PC-3 (cell line): ENCODE measurements around the gene ZKSCAN4. TPM values are rescaled to one million over a fixed set of nuclear protein-coding genes. Genes with fewer than 3 reads are reported as not detected.

Source experiments
- ATAC-seq: fragments of 200-7000 bp; cut with Tn5 transposase; 2 replicates; pipeline ENCODE4 v1.9.1; 2020; ENCODE audit warnings: mild to moderate bottlenecking, moderate library complexity
- BruUV-seq: library from RNA; stranded (reverse); fragments of 400-500 nt; replicated peaks from 2 replicates; lab custom pipeline; 2021; lab: Mats Ljungman, UMichigan
- CTCF ChIA-PET: fragments of 300-600 bp; sonication (Branson Sonifier 250); formaldehyde crosslinking; loops from one replicate; lab custom pipeline; 2022; ENCODE audit warnings: antibody characterized with exemption; lab: Charles Lee
- POLR2A ChIA-PET: fragments of 300-600 bp; sonication (Branson Sonifier 250); formaldehyde crosslinking; loops from one replicate; lab custom pipeline; 2022; ENCODE audit warnings: antibody characterized with exemption; ENCODE audit not compliant: unreplicated experiment; lab: Charles Lee
- DNase-seq: peaks from one replicate; pipeline ENCODE4 v3.0.0-alpha.2; 2015
- H2AFZ ChIP-seq: fragments of 300-600 bp; sonication (generic); 2 replicates; pipeline ENCODE4 v1.6.0; 2016; ENCODE audit warnings: antibody characterized with exemption, low read length
- H3F3A ChIP-seq: fragments of 300-600 bp; sonication (generic); one replicate; pipeline ENCODE4 v1.6.0; 2017; ENCODE audit warnings: antibody characterized with exemption, low read length, control low read depth, mild to moderate bottlenecking; ENCODE audit not compliant: unreplicated experiment
- H3K27ac ChIP-seq: fragments of 300-600 bp; sonication (generic); 2 replicates; pipeline ENCODE4 v1.5.1; 2016; ENCODE audit warnings: mild to moderate bottlenecking, low read length
- H3K27me3 ChIP-seq: fragments of 300-600 bp; sonication (generic); 2 replicates; pipeline ENCODE4 v1.6.1; 2016; ENCODE audit warnings: low read length, mixed read lengths
- H3K36me3 ChIP-seq: fragments of 300-600 bp; sonication (generic); 2 replicates; pipeline ENCODE4 v1.6.1; 2016; ENCODE audit warnings: low read depth, mixed run types, low read length, mixed read lengths
- H3K4me1 ChIP-seq: fragments of 300-600 bp; sonication (generic); 2 replicates; pipeline ENCODE4 v1.5.1; 2016; ENCODE audit warnings: low read length; ENCODE audit not compliant: insufficient read depth
- H3K4me2 ChIP-seq: fragments of 300-600 bp; sonication (generic); 2 replicates; pipeline ENCODE4 v1.6.0; 2016; ENCODE audit warnings: low read length
- H3K4me3 ChIP-seq: fragments of 300-600 bp; sonication (generic); 2 replicates; pipeline ENCODE4 v1.5.1; 2016; ENCODE audit warnings: mild to moderate bottlenecking, low read length, mixed read lengths
- H3K79me2 ChIP-seq: fragments of 300-600 bp; sonication (generic); 2 replicates; pipeline ENCODE4 v1.6.1; 2017; ENCODE audit warnings: low read length, mixed read lengths
- H3K9ac ChIP-seq: fragments of 300-600 bp; sonication (generic); 2 replicates; pipeline ENCODE4 v1.6.0; 2016; ENCODE audit warnings: mild to moderate bottlenecking, low read length
- H3K9me2 ChIP-seq: fragments of 300-600 bp; sonication (generic); replicated peaks from 2 replicates; pipeline ENCODE4 v1.6.1; 2016; ENCODE audit warnings: mixed run types, low read length, mixed read lengths
- H3K9me3 ChIP-seq: fragments of 300-600 bp; sonication (generic); 2 replicates; pipeline ENCODE4 v1.6.1; 2016; ENCODE audit warnings: low read length, mixed read lengths
- H4K20me1 ChIP-seq: fragments of 300-600 bp; sonication (generic); 2 replicates; pipeline ENCODE4 v1.6.1; 2016; ENCODE audit warnings: low read length, mixed read lengths
- EZH2 ChIP-seq: fragments of 300-600 bp; sonication (generic); IDR thresholded peaks from one replicate; pipeline ENCODE4 v1.6.1; 2017; ENCODE audit warnings: antibody characterized with exemption, mild to moderate bottlenecking, low read length; ENCODE audit not compliant: unreplicated experiment
- EZH2phosphoT487 ChIP-seq: fragments of 300-600 bp; sonication (generic); IDR thresholded peaks from 2 replicates; pipeline ENCODE4 v1.6.1; 2018; ENCODE audit warnings: mild to moderate bottlenecking, antibody characterized with exemption, low read length, borderline replicate concordance
- intact Hi-C: fragments of 100-400 bp; cut with micrococcal nuclease; formaldehyde crosslinking; loops from 2 replicates; pipeline ENCODE4 v1.9.0; 2023
- total RNA-seq: library from RNA; depleted of rRNA; stranded (reverse); fragments of >200 nt; gene quantifications from 2 replicates; pipeline ENCODE4 v1.2.3, GENCODE V29; 2014
- TF ChIP-seq, protein P1 (sequence below): fragments of 300-600 bp; sonication (generic); conservative IDR thresholded peaks from 2 replicates; pipeline ENCODE4 v1.5.1; 2017; ENCODE audit warnings: antibody characterized with exemption, low read depth, mild to moderate bottlenecking, low read length

The ZKSCAN4 gene
- total RNA-seq, 1 experiment from 2014 or later = 2.3 TPM

DNA sequence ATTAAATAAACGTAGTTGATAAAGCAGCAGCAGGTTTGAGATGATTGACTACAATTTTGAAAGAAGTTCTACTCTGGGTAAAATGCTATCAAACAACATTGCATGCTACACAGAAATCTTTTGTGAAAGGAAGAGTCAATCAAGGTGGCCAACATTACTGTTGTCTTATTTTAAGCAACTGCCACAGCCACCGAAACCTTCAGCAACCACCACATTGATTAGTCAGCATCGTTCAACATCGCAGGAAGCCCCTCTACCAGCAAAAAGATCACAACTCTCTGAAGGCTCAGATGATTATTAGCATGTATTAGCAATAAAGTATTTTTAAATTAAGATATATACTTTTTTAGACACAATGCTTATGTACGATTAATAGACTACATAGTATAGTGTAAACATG lies 43.3 kb upstream of the ZKSCAN4 start:
- DNase-seq = no peak
- intact Hi-C loops = no loop called here

DNA sequence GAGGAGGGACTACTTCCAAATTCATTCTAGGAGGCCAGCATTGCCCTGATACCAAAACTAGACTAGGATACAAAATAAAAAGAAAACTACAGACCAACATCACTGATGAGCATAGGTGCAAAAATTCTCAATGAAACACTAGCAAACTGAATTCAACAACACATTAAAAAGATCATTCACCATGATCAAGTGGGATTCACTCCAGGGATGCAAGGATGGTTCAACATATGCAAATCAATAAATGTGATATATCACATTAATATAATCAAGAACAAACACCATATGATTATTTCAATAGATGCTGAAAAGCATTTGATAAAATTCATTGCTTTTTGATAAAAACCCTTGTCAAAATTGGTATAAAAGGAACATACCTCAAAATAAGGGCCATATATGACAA lies 39.5 kb upstream of the ZKSCAN4 start:
- Histone ChIP-seq H3K27ac (no peak overlapping the region), H3K36me3 (peaks cover 16% of the 10 kb centered on the region), H2AFZ (no peak overlapping the region), H3K9me2 (no peaks in the 10 kb centered on the region), H3K4me3 (no peak overlapping the region), H3F3A (no peaks in the 10 kb centered on the region), H4K20me1 (no peaks in the 10 kb centered on the region), H3K4me1 (no peaks in the 10 kb centered on the region), H3K27me3 (no peaks in the 10 kb centered on the region), H3K9me3 (no peaks in the 10 kb centered on the region), H3K4me2 (no peak overlapping the region), H3K79me2 (no peaks in the 10 kb centered on the region), H3K9ac (no peak overlapping the region)
- DNase-seq = no peak
- no peak for ATAC-seq
- ChIA-PET CTCF (no interaction called here), POLR2A (no interaction called here)
- TF ChIP-seq EZH2 (no peak), EZH2phosphoT487 (no peak)
- TF ChIP-seq, protein P1, sequence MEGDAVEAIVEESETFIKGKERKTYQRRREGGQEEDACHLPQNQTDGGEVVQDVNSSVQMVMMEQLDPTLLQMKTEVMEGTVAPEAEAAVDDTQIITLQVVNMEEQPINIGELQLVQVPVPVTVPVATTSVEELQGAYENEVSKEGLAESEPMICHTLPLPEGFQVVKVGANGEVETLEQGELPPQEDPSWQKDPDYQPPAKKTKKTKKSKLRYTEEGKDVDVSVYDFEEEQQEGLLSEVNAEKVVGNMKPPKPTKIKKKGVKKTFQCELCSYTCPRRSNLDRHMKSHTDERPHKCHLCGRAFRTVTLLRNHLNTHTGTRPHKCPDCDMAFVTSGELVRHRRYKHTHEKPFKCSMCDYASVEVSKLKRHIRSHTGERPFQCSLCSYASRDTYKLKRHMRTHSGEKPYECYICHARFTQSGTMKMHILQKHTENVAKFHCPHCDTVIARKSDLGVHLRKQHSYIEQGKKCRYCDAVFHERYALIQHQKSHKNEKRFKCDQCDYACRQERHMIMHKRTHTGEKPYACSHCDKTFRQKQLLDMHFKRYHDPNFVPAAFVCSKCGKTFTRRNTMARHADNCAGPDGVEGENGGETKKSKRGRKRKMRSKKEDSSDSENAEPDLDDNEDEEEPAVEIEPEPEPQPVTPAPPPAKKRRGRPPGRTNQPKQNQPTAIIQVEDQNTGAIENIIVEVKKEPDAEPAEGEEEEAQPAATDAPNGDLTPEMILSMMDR = no peak
- no TSS peak for BruUV-seq
- intact Hi-C loops = no loop called here

More for the DNA sequence above, 43.3 kb upstream of the ZKSCAN4 start:
- no peaks in the 10 kb centered on the region for H3K9me2 ChIP-seq
- no peak overlapping the region for H3K4me2 ChIP-seq
- no peaks in the 10 kb centered on the region for H3F3A ChIP-seq
- H3K27me3 ChIP-seq = no peaks in the 10 kb centered on the region
- H3K9me3 ChIP-seq = no peaks in the 10 kb centered on the region
- no peak for ATAC-seq
- H4K20me1 ChIP-seq = no peaks in the 10 kb centered on the region
- no peak overlapping the region for H3K4me3 ChIP-seq
- H3K27ac ChIP-seq = no peak overlapping the region
- no peaks in the 10 kb centered on the region for H3K4me1 ChIP-seq
- POLR2A ChIA-PET = no interaction called here
- no peak overlapping the region for H3K9ac ChIP-seq
- CTCF ChIA-PET = no interaction called here
- no peak overlapping the region for H2AFZ ChIP-seq
- no peaks in the 10 kb centered on the region for H3K79me2 ChIP-seq
- peaks cover under 1% of the 10 kb centered on the region; the same call in 1 of the 2 replicates for H3K36me3 ChIP-seq
- no TSS peak for BruUV-seq
- TF ChIP-seq, protein P1 = no peak
- no peak for TF ChIP-seq EZH2
- no peak for TF ChIP-seq EZH2phosphoT487

DNA sequence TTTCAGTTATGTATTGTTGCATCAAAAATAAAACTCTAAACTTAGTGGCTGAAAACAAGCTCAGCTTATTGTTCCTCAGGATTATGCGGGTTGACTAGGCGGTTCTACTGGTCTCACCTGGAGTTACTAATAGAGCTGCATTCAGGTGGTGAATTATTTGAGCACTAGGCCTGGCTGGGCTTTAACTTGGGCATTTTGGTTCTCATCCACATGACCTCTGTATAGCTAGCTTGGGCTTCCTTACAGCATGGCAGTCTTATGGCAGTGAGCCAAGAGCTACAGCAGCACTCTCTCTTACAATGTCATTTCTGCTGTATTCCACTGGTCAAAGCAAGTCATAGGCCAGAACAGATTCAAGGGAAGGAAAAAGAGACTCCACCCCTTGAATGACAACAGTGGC lies 30.9 kb upstream of the ZKSCAN4 start:
- ATAC-seq = no peak
- intact Hi-C loops = loop anchor here (1.0 kb wide), 1 partner anchor 48 kb away; no protein-coding TSS in a partner anchor
- peaks cover 23% of the 10 kb centered on the region; the same call in 1 of the 2 replicates for H3K36me3 ChIP-seq
- H3K4me1 ChIP-seq = peaks cover 19% of the 10 kb centered on the region
- H3K27ac ChIP-seq = no peak overlapping the region
- H3K27me3 ChIP-seq = no peaks in the 10 kb centered on the region
- CTCF ChIA-PET = interaction anchor here (0.7 kb wide), 1 partner anchor 159 kb away, joined by 5 read pairs; no protein-coding TSS in a partner anchor
- H4K20me1 ChIP-seq = no peaks in the 10 kb centered on the region
- peak overlapping the region; percentile 83 for H3K4me2 ChIP-seq
- H3K4me3 ChIP-seq = peak overlapping the region; percentile 96; the same call in 1 of the 2 replicates
- peaks cover 20% of the 10 kb centered on the region for H3K79me2 ChIP-seq
- no peaks in the 10 kb centered on the region for H3F3A ChIP-seq
- no peaks in the 10 kb centered on the region for H3K9me3 ChIP-seq
- no peak overlapping the region for H2AFZ ChIP-seq
- no peak overlapping the region for H3K9ac ChIP-seq
- no TSS peak for BruUV-seq
- H3K9me2 ChIP-seq = no peaks in the 10 kb centered on the region
- POLR2A ChIA-PET = no interaction called here
- no peak for DNase-seq
- TF ChIP-seq, protein P1 = no peak
- TF ChIP-seq EZH2 (no peak), EZH2phosphoT487 (no peak)
